Measurements from ENCODE around the gene LEFTY2. TPM values are rescaled to one million over a fixed set of nuclear protein-coding genes. Genes with fewer than 3 reads are reported as not detected.

LEFTY2 gene
- polyA plus RNA-seq (not detected in 2 replicates), polyA minus RNA-seq (not detected in 2 replicates)

GRCh38 chr1:225941187-225941941 is at the start of gene LEFTY2:
Gene LEFTY2 (minus strand): TSS chr1:225941220. CDS start chr1:225941140, 80 bp downstream.
- Histone ChIP-seq H3F3A (ENCODE audit: insufficient read depth, low read length, poor library complexity, severe bottlenecking) (no peaks in the 10 kb centered on the region), H3K9me2 (ENCODE audit: insufficient read depth, low read length) (no peaks in the 10 kb centered on the region), H2AFZ (ENCODE audit: low read depth, low read length) (no peak within 1 kb of the TSS), H3K9me3 (ENCODE audit: low read length) (no peaks in the 10 kb centered on the region), H3K9ac (ENCODE audit: low read length) (no peak within 1 kb of the TSS), H3K4me3 (ENCODE audit: low read length) (no peak within 1 kb of the TSS), H3K79me2 (replicated peaks; ENCODE audit: insufficient read depth, low read length) (no peaks in the 10 kb centered on the region), H3K4me2 (ENCODE audit: low read length) (no peak within 1 kb of the TSS), H3K27me3 (ENCODE audit: insufficient read depth, low read depth, low read length) (no peaks in the 10 kb centered on the region), H4K20me1 (ENCODE audit: insufficient read depth) (no peaks in the 10 kb centered on the region), H3K36me3 (ENCODE audit: insufficient read depth, low read length) (no peaks in the 10 kb centered on the region), H3K27ac (ENCODE audit: low read length) (no peak within 1 kb of the TSS)
- TF ChIP-seq POLR2AphosphoS5 (IDR thresholded peaks at IDR 0.05) (no peak), TAF1 (IDR thresholded peaks at IDR 0.05; ENCODE audit: low read depth) (no peak), MXI1 (conservative IDR thresholded peaks at IDR 0.05; ENCODE audit: poor library complexity, severe bottlenecking) (no peak), EZH2 (IDR thresholded peaks at IDR 0.05; ENCODE audit: borderline replicate concordance, insufficient read depth, low read length, poor library complexity, severe bottlenecking) (no peak)

- H3K9me3 ChIP-seq (ENCODE audit: low read length): no peaks in the 10 kb centered on the region
- H3K36me3 ChIP-seq (ENCODE audit: insufficient read depth, low read length): peaks cover 4% of the 10 kb centered on the region
- H3K9ac ChIP-seq (ENCODE audit: low read length): no peak overlapping the region
- no peak overlapping the region for H2AFZ ChIP-seq (ENCODE audit: low read depth, low read length)
- H3K4me3 ChIP-seq (ENCODE audit: low read length): no peak overlapping the region
- no peaks in the 10 kb centered on the region for H3F3A ChIP-seq (ENCODE audit: insufficient read depth, low read length, poor library complexity, severe bottlenecking)
- no peaks in the 10 kb centered on the region for H4K20me1 ChIP-seq (ENCODE audit: insufficient read depth)
- H3K79me2 ChIP-seq (replicated peaks; ENCODE audit: insufficient read depth, low read length): peaks cover 4% of the 10 kb centered on the region
- H3K9me2 ChIP-seq (ENCODE audit: insufficient read depth, low read length): no peaks in the 10 kb centered on the region
- H3K4me2 ChIP-seq (ENCODE audit: low read length): no peak overlapping the region
- no peak overlapping the region for H3K27ac ChIP-seq (ENCODE audit: low read length)
- H3K27me3 ChIP-seq (ENCODE audit: insufficient read depth, low read depth, low read length): no peaks in the 10 kb centered on the region
- TF ChIP-seq EP300 (conservative IDR thresholded peaks at IDR 0.05; ENCODE audit: poor library complexity, severe bottlenecking): no peak
- no peak for TF ChIP-seq MXI1 (conservative IDR thresholded peaks at IDR 0.05; ENCODE audit: poor library complexity, severe bottlenecking)
- no peak for TF ChIP-seq POLR2AphosphoS5 (IDR thresholded peaks at IDR 0.05)
- peak; percentile 74 for TF ChIP-seq RAD21 (conservative IDR thresholded peaks at IDR 0.05)
- TF ChIP-seq CTCF (IDR thresholded peaks at IDR 0.05; ENCODE audit: poor library complexity, severe bottlenecking): peak; percentile 78
- peak; percentile 76 for TF ChIP-seq SMC3 (conservative IDR thresholded peaks at IDR 0.05; ENCODE audit: poor library complexity)
Observed at GRCh38 chr1:225987491-225988316, 46.7 kb upstream of the LEFTY2 start.

- H3K9ac ChIP-seq (ENCODE audit: low read length): no peak overlapping the region
- no peak overlapping the region for H2AFZ ChIP-seq (ENCODE audit: low read depth, low read length)
- no peaks in the 10 kb centered on the region for H4K20me1 ChIP-seq (ENCODE audit: insufficient read depth)
- no peak overlapping the region for H3K27ac ChIP-seq (ENCODE audit: low read length)
- no peaks in the 10 kb centered on the region for H3F3A ChIP-seq (ENCODE audit: insufficient read depth, low read length, poor library complexity, severe bottlenecking)
- H3K36me3 ChIP-seq (ENCODE audit: insufficient read depth, low read length): peaks cover 4% of the 10 kb centered on the region
- TF ChIP-seq SMC3 (conservative IDR thresholded peaks at IDR 0.05; ENCODE audit: poor library complexity) (no peak), RAD21 (conservative IDR thresholded peaks at IDR 0.05) (no peak), TAF1 (IDR thresholded peaks at IDR 0.05; ENCODE audit: low read depth) (no peak), EP300 (conservative IDR thresholded peaks at IDR 0.05; ENCODE audit: poor library complexity, severe bottlenecking) (no peak), CTCF (IDR thresholded peaks at IDR 0.05; ENCODE audit: poor library complexity, severe bottlenecking) (no peak), REST (IDR thresholded peaks at IDR 0.05; ENCODE audit: borderline replicate concordance) (no peak), MXI1 (conservative IDR thresholded peaks at IDR 0.05; ENCODE audit: poor library complexity, severe bottlenecking) (no peak), EZH2 (IDR thresholded peaks at IDR 0.05; ENCODE audit: borderline replicate concordance, insufficient read depth, low read length, poor library complexity, severe bottlenecking) (no peak), POLR2AphosphoS5 (IDR thresholded peaks at IDR 0.05) (no peak)
- H3K4me3 ChIP-seq (ENCODE audit: low read length): no peak overlapping the region
- H3K4me2 ChIP-seq (ENCODE audit: low read length): no peak overlapping the region
- peaks cover 4% of the 10 kb centered on the region for H3K79me2 ChIP-seq (replicated peaks; ENCODE audit: insufficient read depth, low read length)
- H3K9me2 ChIP-seq (ENCODE audit: insufficient read depth, low read length): no peaks in the 10 kb centered on the region
- no peaks in the 10 kb centered on the region for H3K27me3 ChIP-seq (ENCODE audit: insufficient read depth, low read depth, low read length)
- no peaks in the 10 kb centered on the region for H3K9me3 ChIP-seq (ENCODE audit: low read length)
Observed at GRCh38 chr1:225981714-225982113, 40.7 kb upstream of the LEFTY2 start.

Data from neural cell (in vitro differentiated cells).